Endothelial cell (in vitro differentiated cells): Measurements from ENCODE around the gene TRABD2B. TPM values are rescaled to one million over a fixed set of nuclear protein-coding genes. Genes with fewer than 3 reads are reported as not detected.

Source experiments
- DNase-seq: peaks from one replicate; pipeline ENCODE4 v3.0.0; 2021; ENCODE audit warnings: low spot score
- H3K27ac Mint-ChIP-seq: one replicate; pipeline ENCODE4 v1.8.0; 2021; ENCODE audit warnings: mixed read lengths, inconsistent platforms; ENCODE audit not compliant: unreplicated experiment
- H3K27me3 Mint-ChIP-seq: one replicate; pipeline ENCODE4 v1.8.0; 2021; ENCODE audit warnings: mild to moderate bottlenecking, moderate library complexity, mixed read lengths, inconsistent platforms; ENCODE audit not compliant: unreplicated experiment
- H3K36me3 Mint-ChIP-seq: one replicate; pipeline ENCODE4 v1.8.0; 2021; ENCODE audit warnings: mild to moderate bottlenecking, low read depth, mixed read lengths, inconsistent platforms; ENCODE audit not compliant: unreplicated experiment
- H3K4me1 Mint-ChIP-seq: one replicate; pipeline ENCODE4 v1.8.0; 2021; ENCODE audit warnings: mild to moderate bottlenecking, mixed read lengths, inconsistent platforms; ENCODE audit not compliant: unreplicated experiment
- H3K4me3 Mint-ChIP-seq: one replicate; pipeline ENCODE4 v1.8.0; 2021; ENCODE audit warnings: mild to moderate bottlenecking, mixed read lengths, inconsistent platforms; ENCODE audit not compliant: unreplicated experiment
- H3K9me3 Mint-ChIP-seq: one replicate; pipeline ENCODE4 v1.8.0; 2021; ENCODE audit warnings: mixed read lengths, inconsistent platforms; ENCODE audit not compliant: unreplicated experiment
- CTCF ChIP-seq: fragments of 200-600 bp; sonication (generic); IDR thresholded peaks from one replicate; pipeline ENCODE4 v1.5.0; 2021; ENCODE audit warnings: antibody characterized with exemption; ENCODE audit not compliant: unreplicated experiment
- total RNA-seq: library from RNA; stranded (reverse); fragmentation: NEBNext Ultra II Directional; extraction: Animal tissue kit (Norgen Biotek cat#: 25700); gene quantifications from one replicate; pipeline ENCODE4 v1.2.1, GENCODE V29; 2021; ENCODE audit not compliant: unreplicated experiment

The TRABD2B gene
- total RNA-seq, 1 donor from 2014 or later, result 1.0 TPM

GRCh38 chr1:47782414-47783166 is 214.6 kb downstream of the TRABD2B start:
- Mint-ChIP-seq H3K27ac (peak overlapping the region; percentile 61), H3K9me3 (no peaks in the 10 kb centered on the region), H3K4me1 (peaks cover 12% of the 10 kb centered on the region), H3K36me3 (peaks cover 4% of the 10 kb centered on the region), H3K27me3 (peaks cover 31% of the 10 kb centered on the region), H3K4me3 (no peak overlapping the region)
- DNase-seq, result no peak
- TF ChIP-seq CTCF, result no peak

GRCh38 chr1:47781171-47781959 is 215.8 kb downstream of the TRABD2B start:
- H3K27me3 Mint-ChIP-seq, result peaks cover 25% of the 10 kb centered on the region
- no peaks in the 10 kb centered on the region for H3K9me3 Mint-ChIP-seq
- no peak overlapping the region for H3K27ac Mint-ChIP-seq
- peaks cover 17% of the 10 kb centered on the region for H3K4me1 Mint-ChIP-seq
- DNase-seq, result no peak
- no peak for TF ChIP-seq CTCF
- H3K4me3 Mint-ChIP-seq, result no peak overlapping the region
- peaks cover 3% of the 10 kb centered on the region for H3K36me3 Mint-ChIP-seq

- H3K27me3 Mint-ChIP-seq, result peaks cover 24% of the 10 kb centered on the region
- H3K27ac Mint-ChIP-seq, result no peak overlapping the region
- no peak overlapping the region for H3K4me3 Mint-ChIP-seq
- TF ChIP-seq CTCF, result no peak
- peaks cover 17% of the 10 kb centered on the region for H3K4me1 Mint-ChIP-seq
- H3K36me3 Mint-ChIP-seq, result no peaks in the 10 kb centered on the region
- H3K9me3 Mint-ChIP-seq, result no peaks in the 10 kb centered on the region
- no peak for DNase-seq
These were observed 216.7 kb downstream of the TRABD2B start for GRCh38 chr1:47780469-47780995.

- H3K4me1 Mint-ChIP-seq, result peaks cover 12% of the 10 kb centered on the region
- H3K27ac Mint-ChIP-seq, result no peak overlapping the region
- peaks cover 19% of the 10 kb centered on the region for H3K27me3 Mint-ChIP-seq
- no peak overlapping the region for H3K4me3 Mint-ChIP-seq
- H3K9me3 Mint-ChIP-seq, result no peaks in the 10 kb centered on the region
- no peak for DNase-seq
- TF ChIP-seq CTCF, result no peak
- H3K36me3 Mint-ChIP-seq, result no peaks in the 10 kb centered on the region
These were observed 217.6 kb downstream of the TRABD2B start for GRCh38 chr1:47779613-47780012.
